NCI-H510A treated with DMSO at 0.1 percent for 48 hours (cell line): ENCODE data around the gene CAMTA1.

Experiments used
- DNase-seq: peaks from one replicate; lab custom pipeline; 2025; lab: John Stamatoyannopoulos, UW

Gene CAMTA1

DNA sequence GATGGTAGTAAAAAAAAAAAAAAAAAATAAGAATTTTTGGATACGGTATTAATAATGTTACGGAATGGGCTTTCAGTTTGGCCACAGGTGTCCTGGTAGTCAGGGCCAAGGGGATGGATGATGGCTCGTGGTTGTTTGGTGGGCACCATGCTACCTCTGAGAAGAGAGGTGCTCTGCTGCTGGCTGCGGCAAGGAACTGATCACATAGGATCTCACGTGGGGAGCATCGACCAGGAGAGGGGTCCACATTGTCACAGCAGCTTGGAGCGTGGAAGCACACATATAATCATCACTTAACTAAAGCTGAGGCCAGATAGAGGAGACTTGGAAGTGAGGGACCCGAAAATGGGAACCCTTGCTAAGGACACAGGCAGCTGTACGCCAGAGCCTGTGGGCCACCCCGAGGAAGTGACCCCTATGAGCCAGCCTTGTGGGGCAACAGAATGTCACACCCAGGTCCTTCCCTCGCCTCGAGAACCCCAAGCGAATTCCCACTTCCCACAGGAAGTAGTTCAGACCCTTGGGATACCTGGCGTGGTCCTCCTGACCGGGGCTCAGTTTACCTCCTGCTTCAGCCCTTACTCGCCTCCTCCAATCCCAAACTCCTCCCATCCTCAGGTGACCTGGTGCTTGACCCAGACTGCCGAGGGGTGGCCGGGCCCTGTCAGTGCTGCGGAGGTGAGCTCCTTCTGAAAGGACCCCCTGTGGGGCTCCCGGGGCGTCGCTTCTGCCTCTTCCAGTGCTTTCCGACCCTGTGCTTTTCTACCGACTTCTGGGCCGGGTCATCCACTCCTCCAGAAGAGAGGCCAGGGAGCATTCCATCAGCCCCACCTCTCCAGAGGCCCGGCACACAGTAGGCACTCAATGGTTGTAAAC, 222.0 kb downstream of the CAMTA1 start:
- DNase-seq, result no peak

DNA sequence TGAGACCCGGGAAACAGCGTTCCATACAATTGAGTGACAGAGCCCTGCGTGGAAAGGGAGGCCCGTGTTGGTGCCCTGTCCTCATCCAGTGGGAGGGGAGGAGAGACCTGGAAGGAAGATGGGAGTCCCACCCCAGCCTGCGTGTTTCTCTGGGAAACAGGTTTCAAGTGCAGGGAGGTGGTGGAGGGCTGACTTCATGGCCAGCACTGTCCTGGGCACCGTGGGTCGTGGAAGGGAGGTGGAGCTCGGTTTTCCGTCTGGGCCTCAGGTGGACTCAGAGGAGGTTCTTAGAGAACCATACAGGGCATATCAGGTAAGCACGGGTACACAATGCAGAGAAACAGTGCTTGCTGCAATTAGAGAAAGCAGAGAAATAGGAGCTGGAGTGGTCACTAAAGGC, 222.6 kb downstream of the CAMTA1 start:
- DNase-seq, result no peak

DNA sequence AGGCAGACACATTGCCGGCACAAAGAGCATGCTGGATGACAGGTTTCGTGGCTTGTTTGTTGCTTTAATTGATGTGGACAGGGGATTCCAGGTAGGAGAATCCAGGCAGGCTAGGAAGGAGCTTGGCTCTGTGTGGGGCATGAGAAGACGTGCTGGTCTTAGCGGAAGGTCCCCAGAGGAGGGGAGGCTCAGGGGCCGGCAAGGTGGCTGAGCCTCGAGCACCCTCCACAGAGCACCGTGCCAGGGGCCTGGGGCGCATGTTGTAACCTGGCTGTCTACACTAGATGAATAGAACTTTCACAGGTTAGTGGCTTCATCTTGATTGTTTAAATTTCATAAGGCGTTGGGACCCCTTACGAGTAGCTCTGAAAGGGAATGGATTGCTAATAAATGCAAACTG, 223.1 kb downstream of the CAMTA1 start:
- DNase-seq, result no peak

DNA sequence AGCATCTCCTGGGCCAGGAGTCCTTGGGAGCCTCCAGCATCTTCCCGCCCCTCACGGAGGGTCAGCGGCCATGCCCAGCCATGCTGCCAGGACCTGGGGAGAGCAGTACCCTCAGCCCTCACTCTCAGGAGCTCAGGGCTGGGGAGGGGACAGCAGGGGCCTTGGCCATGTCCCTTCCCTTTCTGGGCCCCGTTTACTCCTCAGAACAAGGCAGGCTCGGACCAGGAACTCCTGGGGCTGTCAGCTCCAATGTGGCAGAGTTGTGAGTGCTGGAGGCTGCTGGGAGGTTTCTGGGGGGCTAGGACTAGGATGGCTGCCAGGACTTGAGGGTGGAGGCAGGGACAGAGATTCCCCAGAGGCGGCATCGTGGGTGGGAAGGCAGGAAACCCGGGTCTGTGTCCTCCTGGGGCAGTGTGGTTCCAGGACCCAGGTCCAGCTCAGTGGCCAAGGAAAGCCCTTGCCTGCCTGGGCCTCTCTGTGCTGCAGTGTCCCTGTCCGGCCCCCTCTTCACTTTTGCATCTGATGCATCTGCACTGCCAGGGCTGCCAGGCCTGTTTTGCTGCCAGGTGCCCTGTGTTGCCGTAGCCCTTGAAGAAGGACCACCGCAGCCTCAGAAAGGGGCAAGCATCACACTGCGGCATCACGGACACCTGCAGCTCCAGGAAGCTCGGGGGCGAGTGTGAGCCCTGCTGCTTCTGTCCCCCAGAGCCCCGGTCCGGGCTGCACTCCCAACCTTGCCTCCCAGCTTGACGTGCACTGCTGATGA, 223.9 kb downstream of the CAMTA1 start:
- DNase-seq, result no peak

DNA sequence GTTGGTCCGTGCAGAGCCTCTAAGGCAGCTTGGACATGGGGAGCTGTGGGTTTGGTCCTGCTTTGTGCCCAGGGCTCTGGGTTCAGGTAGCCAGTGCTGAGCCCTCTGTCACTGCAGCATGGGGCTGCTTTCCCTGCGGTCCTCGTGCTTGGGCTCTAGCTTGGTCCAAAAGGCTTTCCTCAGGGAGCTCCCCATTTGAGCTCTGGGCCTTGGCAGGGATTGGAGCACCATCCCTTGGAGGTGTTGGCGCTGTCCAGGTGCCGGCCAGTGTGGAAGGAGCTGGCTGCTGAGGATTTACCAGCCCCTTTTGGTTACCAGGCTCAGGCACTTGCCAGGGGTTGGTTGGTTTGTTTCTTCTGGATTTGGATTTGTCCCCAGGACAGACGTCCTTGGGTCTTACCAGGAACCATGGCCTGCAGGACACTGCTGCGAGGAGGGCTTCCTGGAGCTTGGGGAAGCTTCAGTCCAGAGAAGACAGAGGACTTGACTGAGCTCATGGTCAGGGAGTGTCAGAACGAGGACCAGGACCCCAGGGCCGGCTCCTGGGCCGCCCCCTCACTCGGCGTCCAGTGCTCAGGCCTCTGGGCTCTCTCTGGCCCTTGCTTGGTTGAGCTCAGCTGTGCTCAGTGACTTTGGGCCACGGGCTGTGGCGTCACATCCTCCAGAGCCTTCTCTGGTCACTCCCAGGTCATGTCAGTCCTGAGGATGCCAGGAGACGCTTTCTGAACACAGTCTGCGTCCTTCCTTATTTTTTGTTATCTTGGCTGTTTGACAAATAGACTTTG, 224.7 kb downstream of the CAMTA1 start:
- DNase-seq, result no peak

DNA sequence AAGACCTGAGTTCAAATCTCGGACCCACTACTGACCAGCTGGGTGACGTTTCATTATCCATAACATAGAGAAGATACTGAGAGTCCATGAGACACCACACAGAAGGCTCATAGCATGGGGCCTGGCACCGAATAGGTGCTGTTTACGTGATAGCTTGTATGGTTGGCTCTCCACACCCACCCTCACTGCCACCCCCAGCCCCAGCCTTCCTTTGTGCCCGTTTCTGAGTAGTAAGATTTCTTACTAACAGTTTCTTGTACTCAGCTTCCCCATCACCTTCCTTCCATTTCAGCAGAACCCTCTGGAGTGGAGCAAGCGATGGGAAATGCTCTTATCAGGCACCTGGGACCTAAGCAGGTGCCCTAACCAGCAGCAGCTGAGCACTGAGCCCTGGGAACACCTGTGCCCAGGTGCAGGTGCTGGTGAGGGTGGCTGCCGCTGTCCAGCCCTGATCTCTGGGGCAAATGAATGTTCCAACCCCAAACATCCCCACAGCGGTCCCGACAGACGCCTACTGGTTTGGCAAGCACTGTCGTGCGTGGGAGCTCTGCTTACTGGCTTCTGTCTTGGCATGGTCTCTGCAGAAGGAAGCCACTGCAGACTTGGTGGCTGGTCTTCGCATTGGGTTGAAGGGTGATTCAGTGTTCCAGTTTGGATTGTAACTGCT, 225.4 kb downstream of the CAMTA1 start:
- DNase-seq, result no peak

DNA sequence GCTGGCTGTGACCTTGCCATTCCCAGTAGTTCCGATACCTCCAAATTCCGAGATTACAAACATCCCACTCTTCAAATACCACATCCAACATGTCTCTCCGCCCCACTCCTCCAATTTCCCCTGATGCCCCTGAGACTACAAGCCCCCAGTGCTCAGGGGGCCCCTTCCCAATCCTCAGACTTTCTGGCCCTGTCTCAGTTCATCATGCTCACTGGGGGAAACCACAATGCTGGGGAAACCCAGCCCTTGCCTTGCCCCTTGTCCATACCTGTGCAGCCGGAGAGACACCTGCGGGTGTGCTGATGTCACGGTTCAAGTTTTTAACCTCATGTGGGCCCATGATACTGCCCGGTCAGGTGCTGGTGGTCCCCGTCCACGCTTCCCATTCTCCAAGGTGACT, 226.6 kb downstream of the CAMTA1 start:
- no peak for DNase-seq

DNA sequence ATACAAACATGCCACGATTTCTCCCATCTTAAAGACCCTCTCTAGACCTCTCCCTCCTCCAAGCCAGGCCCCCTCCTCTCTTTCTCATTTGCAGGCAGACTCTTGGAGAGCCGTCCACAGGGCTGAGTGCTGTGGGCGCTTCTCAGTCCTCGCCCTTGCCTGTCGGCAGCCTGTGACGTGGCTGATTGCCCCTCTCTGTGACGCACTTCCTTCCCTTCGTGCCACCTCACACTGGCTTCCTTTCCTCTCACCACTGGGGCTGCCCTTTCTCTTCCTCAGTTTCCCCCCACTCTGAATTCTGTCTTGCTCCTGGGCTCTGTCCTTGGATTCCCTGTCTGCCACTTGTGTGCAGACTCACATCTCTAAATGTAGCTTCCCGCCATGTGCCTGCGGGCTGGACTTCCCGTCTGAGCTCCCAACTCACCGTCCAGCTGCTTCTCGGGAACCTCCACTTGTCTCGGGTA, 227.2 kb downstream of the CAMTA1 start:
- DNase-seq, result no peak

DNA sequence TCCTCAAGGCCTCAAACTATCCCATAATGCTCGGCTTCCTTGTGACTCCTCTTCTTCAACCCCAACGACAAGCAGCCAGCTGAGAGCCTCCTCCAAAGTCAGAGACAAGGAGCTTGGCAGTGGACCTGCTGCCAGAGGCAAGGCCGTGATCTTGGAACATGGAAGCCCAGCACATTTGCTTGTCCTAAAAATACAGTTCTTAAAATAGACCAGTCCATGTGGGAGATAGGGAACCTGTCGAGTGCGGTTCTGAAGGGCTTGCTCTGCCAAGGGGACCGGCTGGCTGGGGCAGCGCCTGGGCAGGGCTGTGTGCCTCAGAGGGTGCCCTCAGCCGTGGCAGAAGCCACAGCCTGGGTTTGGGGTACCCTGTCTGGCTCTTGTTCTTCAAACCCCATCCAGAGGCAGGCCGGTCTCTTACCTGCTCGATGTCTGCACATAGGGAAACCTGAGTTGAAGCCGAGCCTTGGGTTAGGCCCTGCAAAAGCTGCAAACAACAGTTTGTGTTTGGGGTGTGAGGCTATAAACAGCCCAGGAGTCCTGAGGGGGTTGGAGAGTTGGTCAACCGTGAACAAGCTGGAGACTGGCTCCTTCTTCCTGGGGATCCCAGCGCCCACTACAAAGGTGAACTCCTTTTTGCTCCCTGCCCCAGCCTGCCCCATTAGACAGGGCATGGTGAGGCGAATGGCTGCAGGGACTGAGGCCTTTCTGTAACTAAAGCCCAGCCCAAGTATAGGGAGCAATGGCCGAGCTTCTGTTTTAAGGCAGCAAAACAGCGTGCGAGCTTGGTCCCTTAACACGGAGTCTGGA, 228.8 kb downstream of the CAMTA1 start:
- DNase-seq, result no peak

DNA sequence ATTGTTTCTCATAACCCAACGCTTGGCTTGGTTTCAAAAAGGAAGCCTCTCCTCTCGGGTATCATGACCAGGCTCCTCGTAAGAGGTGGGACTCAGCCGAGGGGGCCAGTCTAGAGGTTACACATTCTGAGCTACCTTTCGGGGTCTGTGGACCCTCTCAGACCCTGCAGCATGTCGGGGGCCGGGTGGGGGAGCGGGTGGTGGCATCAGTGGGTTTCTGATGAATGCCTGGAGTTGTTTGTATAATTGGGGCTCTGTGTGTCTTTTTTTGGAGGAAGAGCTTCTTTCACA, 229.3 kb downstream of the CAMTA1 start:
- DNase-seq, result no peak

DNA sequence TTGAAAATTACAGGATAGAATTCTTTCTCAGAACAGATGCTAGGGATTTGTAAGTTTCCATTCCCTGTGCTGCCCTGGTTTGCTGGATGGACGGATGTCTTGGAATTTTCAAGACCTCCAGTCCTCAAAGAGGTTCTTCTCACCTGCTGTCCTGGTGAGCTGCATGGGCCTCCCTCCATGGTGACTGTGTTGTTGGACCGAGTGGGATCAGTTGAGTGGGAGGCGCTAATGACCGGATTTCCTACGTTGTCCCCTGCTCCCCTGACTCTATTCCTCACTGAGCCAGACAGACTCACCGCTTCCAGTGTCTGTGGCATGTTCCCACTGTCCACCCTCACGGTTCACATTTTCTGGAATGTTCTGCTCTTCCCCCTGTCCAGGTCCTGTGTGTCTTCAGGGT, 229.8 kb downstream of the CAMTA1 start:
- DNase-seq, result no peak

DNA sequence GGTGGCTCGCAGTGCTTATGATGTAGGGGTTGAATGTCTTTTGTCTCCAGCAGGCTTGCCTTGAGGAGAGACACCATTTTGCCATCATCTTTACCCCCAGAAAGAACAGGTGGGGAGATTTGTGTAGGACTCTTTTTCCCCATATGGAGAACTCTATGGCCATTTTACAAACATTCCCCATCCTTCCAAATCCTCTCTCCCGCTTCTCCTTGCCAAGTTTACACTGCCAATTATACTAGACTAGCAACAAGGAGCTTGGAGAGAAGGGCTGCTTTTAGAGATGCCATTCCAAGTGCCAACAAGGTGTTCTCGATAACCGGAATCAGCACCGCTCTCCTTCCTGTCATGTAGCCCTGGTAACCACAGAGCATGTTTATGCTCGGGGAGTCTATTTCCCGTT, 233.1 kb downstream of the CAMTA1 start:
- DNase-seq, result no peak

DNA sequence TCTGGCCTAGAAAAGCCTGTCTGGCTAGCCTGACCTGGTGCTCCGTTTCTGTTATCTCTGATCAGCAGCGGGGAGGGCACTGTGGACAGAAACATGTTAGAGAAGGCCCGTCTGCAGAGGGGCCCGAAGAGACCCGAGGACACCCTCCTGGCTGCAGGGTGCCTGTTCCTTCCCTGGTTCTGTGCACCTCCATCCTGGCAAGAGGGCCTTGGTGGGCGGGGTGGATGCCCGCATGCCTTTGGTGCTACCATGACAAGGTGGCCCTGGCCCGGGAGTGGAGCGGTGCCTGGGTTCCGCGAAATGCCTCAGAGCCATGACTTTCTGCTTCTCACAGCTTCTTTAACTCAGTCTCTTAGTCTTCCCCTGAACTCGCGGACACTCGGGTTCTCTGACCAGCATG, 233.6 kb downstream of the CAMTA1 start:
- DNase-seq, result no peak

DNA sequence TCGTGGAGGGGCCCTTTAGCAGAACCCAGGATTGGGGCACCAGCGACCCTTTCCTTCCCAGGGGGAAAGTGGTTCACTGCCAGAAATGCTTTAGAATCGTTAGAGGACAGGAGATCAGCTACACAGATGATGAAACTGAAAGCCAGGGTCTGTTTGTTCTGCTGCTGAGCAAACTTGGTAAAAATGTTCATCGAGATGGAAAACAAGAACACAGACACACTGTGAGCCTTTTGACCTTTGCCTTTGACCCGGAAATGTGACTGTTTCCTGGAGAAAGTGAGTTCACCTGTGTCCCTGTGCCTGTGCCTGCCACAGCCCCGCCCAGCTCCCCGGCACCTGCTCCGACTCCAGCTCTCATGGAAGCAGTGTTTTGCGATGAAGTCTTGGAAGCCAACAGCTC, 234.3 kb downstream of the CAMTA1 start:
- DNase-seq, result no peak

DNA sequence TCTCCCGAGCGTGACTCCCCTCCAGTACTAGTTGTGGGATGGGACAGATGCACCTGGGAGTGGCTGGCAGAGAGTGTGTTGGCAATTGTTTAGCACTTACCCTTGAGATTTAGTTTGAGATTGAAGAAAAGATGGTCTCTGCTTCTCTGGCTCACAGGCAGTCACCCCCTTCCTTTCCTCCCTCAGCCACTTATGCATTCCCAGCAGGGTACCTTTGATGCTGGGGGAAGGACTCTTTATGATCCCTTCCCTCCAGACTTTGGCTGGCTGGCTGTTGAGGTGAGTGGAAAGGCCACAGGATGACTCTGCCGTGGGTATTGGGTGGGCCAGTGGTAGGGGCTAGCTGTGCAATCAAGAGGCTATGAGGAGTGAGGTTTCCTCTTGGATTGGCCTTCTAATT, 236.8 kb downstream of the CAMTA1 start:
- DNase-seq, result no peak

DNA sequence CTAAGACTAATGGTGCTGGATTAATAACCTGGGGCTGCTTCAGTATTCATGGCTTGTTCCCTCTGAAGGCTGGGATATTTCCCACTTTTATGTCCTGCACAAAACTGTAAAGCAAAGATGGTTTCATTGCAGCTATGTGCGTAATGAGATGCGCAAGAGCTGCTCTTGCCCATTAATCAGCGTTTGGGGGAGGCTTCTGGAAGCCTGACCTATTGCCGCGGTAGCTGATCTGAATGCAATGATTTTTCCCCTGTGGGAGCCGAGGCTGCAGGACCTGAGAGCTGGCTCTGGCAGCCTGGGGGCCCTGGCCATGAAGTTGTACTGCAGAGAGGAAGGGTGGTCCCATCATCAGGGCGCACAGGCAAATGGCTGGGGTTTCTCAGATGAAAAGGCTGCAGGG, 239.8 kb downstream of the CAMTA1 start:
- no peak for DNase-seq

DNA sequence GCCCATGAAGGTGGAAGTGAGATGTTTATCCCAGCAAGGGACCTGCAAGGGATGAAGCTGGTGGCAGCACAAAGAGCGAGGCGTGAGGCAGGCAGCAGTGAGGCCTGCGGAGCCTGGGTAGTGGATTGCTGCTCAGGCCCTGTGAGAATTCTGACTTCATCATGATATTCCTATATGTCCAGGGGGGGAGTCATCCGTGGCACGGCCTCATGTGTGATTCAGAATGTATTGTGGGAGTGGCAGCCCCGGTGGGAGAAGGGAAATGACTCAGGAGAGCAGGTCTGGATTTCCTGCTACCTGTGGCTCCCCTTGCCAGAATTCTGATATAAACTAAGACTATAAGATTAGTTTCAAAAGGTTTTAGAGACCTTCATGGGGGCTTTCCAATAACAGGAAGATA, 240.9 kb downstream of the CAMTA1 start:
- DNase-seq, result no peak

DNA sequence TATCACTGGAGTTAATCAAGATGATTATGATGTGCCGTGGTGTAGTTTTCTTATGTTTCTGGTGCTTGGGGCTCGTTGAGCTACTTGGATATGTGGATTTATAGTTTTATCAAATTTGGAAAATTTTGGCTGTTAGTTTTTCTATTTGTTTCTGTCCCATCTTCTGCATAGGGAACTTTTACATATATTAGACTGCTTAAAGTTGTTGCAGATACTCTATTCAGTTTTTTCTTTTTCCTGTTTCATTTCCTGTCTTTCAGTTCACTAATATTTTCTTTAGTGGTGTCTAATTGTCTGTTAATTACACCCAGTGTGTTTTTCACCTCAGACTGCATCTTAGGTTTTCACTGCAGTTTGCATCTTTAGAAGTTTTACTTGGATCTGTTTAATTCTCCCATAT, 247.7 kb downstream of the CAMTA1 start:
- DNase-seq, result no peak

DNA sequence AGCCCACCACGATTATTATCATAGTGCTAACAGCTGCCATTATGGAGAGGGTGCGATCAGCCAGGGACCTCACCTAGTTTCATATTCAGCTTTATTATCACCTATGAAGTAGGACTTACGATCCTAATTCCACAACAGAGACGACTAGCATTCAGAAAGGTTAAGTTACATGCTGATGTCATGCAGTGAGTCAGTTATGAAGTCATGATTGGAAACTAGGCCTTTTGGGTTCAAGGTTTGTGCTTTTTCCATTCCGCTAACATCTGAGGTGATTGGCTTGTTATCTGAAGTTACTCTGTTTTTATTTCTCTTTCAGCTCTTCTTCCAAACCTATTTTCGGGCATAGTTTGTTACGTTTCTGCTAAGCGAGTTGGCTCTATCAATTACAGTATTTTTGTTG, 251.1 kb downstream of the CAMTA1 start:
- DNase-seq, result no peak

DNA sequence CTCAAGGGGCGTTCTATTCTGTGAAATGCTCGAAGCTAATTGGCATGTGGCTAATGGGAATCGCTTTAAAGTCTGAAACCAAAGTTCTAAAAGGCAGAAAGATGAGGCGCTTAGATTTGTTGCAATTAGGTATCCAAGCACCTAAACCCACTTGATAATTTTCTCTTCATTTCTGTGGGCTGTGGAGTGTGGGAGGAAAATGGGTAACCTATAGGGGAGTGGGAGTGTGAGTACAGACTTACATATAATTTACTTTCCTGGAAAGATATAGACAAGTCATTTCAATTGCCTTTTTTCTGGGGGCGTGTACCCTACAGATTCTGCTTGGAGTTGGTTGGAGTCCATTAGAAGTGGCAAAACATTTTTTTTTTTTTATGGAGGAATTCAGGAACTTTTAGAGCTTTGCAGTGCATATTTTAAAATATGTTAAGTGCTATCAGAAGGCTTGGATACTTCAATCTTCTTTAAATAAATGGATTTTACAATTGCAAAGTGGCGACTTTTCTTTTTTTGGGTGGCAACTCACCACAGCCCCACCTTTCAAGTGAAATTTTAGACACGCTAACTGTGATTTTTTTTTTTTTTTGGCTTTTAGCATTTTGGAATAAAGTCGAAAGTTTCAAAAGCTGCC, 254.5 kb downstream of the CAMTA1 start:
- no peak for DNase-seq
